GM12873 (cell line): ENCODE measurements around the gene EXOSC7.

Experiments
- TF ChIP-seq, protein P1 (sequence below): IDR thresholded peaks from 2 replicates; pipeline ENCODE4 v1.5.1; 2012; ENCODE audit warnings: low read depth, mild to moderate bottlenecking, moderate library complexity, low read length, control low read depth; ENCODE audit not compliant: insufficient read depth; ENCODE audit errors: missing control alignments

EXOSC7 gene

DNA sequence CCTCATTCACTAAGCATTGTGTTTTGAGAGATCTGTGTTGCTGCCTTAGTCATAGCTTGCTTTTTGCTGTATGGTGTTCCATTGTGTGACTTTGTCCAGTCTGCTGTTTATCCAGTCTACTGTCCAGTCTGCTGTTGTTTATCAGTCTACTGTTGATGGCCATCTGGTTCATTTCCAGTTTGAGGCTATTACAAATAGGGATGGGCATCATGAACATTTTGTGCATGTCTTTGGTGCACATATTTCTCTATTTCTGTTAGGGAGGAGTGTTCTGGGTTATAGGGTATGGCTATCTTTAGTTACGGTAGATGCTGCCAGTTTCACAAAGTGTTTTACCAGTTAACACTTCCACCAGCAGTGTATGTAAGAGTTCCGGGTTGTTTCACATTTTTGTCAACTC is 27.8 kb downstream of the EXOSC7 start:
- TF ChIP-seq, protein P1, sequence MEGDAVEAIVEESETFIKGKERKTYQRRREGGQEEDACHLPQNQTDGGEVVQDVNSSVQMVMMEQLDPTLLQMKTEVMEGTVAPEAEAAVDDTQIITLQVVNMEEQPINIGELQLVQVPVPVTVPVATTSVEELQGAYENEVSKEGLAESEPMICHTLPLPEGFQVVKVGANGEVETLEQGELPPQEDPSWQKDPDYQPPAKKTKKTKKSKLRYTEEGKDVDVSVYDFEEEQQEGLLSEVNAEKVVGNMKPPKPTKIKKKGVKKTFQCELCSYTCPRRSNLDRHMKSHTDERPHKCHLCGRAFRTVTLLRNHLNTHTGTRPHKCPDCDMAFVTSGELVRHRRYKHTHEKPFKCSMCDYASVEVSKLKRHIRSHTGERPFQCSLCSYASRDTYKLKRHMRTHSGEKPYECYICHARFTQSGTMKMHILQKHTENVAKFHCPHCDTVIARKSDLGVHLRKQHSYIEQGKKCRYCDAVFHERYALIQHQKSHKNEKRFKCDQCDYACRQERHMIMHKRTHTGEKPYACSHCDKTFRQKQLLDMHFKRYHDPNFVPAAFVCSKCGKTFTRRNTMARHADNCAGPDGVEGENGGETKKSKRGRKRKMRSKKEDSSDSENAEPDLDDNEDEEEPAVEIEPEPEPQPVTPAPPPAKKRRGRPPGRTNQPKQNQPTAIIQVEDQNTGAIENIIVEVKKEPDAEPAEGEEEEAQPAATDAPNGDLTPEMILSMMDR: no peak

DNA sequence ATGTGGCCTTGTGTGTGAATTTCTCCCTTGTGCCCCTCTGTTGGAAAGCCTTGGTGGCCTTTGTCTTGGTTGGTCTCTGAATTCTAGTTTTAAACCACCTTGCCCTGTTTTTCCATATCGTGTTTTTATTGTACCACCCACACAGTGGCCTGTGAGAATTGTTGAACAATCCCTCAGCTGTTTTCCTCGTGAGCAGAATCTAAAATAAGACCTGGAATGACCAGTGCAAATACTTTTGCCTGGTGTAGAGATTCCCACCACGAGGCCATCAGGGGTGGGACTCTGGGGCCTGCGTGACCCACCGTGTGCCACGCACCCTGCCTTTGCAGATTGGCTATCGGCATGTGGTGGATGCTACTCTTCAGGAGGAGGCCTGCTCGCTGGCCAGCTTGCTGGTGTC is 31.0 kb downstream of the EXOSC7 start:
- TF ChIP-seq, protein P1: no peak

DNA sequence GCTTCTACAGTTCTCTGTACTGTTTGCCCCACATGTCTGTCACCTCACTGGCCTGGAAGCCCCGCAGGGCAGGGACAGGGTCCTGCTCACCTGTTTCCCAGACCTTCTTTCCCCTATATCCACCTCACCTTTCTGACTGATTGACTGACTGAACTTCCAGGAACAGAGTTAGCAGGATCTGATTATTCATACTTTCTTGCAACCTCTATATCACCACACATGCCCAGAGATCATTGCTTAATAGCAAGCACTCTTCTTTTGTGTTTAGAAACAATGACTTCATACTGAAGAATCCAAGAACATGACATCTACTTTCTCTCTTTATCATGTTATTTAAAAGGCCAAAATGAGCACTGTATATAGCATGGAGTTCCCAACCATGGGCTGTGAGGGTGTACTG is 32.1 kb downstream of the EXOSC7 start:
- TF ChIP-seq, protein P1: no peak

DNA sequence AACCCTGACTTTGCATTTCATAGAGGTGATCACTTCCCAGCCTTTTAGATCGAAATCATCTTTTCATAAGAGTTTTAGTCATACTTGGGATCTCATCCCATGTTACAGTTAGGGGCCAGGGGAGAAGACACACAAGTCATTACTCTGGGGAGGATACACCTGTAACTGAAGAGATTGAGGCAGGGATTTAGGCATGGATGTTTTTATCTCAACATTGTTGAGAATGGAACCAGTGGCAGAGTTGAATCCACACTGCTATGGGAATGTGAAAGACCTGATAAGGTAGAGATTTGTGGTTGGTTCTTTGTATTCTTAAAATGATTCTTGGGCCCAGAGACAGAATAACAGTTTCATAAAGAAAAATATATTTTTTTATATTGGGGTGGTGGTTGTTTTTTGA is 33.8 kb downstream of the EXOSC7 start:
- TF ChIP-seq, protein P1: no peak

DNA sequence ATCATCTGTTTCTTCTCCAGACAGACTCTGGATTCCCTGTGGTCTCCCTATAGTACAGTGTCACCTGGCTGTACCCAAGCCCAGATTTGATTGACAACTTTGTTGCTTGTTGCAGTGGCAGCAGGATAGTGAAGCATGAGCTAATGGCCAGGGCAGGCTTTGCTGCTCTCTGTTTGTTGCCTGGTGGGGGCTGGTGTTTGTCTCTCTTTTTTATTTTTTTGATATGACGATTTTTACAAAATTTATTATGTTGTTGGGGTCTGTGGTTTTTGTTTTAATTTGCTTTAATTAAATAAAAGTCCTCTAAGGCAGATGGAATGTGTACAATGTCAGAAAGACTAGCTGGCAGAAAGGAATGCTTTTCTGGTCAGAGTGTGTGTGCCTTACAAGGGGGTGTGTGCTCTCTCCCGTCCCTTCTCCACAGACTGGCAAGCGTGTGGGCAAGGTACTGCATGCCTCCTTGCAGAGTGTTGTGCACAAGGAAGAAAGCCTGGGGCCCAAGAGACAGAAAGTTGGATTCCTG is 34.8 kb downstream of the EXOSC7 start:
- TF ChIP-seq, protein P1: no peak

DNA sequence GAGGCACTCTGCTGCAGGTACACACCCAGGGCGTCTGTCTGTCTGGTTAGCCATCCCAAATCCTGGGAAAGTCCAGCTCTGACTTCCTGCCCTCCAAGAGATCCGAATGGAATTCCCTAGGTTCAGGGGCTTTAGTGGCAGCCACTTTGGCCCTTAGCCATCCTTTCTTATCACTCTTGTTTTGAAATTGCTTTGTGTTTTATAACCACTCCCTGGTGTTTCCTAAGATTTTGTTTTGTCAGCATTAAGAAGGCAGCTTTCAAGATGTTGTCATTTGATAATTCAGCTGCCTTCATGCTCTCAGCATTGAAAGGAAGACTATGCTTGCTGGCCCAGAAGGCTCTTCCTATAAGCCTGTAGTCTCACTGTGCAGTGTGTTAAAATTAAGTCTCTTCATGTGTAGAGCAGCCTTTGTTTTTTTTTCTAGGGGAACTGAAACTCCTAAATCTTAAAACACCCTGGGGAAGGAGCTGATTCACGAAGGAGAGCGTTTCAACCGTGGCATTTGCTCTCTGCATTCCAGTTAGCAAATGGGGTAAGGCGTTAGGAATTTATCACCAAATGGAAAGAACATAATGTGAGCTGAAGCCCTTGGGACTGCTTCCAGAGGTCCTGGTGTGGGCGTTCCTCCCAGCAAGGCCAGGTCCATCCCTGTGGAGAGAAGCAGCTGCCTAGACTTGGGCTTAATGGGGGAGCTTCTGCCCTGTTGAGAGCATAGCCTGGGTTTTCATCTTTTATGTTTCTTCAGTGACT is 35.9 kb downstream of the EXOSC7 start:
- TF ChIP-seq, protein P1: no peak

DNA sequence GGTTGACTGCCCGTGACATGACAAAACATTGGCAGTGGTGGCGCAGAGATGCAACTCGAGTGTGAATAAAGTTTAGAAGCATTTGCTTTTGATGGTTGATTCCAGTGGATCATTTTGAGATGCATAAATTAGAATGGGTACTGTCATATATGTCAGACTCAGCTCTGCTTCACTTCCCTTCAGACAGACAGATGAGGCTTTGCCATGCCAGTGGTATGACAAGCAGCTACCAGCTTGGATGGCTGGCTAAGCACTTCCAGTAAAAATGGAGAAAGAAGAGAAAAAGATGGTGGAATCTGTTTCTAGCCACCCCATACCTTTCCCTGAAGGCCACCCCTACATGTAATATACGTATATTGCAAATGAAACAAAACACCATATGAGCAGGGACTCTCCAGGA is 36.5 kb downstream of the EXOSC7 start:
- TF ChIP-seq, protein P1: no peak
